Prostate gland (tissue), 2 donors: ENCODE measurements around the gene TBC1D22A. TPM values are rescaled to one million over a fixed set of nuclear protein-coding genes. Genes with fewer than 3 reads are reported as not detected.

ENCODE experiments used
- DNase-seq: peaks from one replicate; pipeline ENCODE4 v3.0.0-alpha.2; 2019; ENCODE audit warnings: low spot score
- H3K27ac ChIP-seq, 2 donors: fragments of 200-600 bp; sonication (generic); 2 replicates each; pipeline ENCODE4 v1.5.1; 2017 to 2019
- H3K27me3 ChIP-seq: fragments of 200-600 bp; sonication (generic); replicated peaks from 2 replicates; pipeline ENCODE4 v1.5.1; 2019; ENCODE audit not compliant: insufficient read depth
- H3K36me3 ChIP-seq, 2 donors: fragments of 200-600 bp; sonication (generic); 1 replicate in 1 of 2; 2 replicates in 1 of 2; pipeline versions ENCODE4 v1.5.1 to v1.8.1; 2017 to 2019
- H3K4me1 ChIP-seq: fragments of 200-600 bp; sonication (generic); replicated peaks from 2 replicates; pipeline ENCODE4 v1.5.1; 2019
- H3K4me3 ChIP-seq, 2 donors: fragments of 200-600 bp; sonication (generic); 2 replicates each; pipeline ENCODE4 v1.5.1; 2017 to 2019
- H3K9me3 ChIP-seq: fragments of 200-600 bp; sonication (generic); 2 replicates; pipeline ENCODE4 v1.5.1; 2017
- CTCF ChIP-seq, 4 experiments: fragments of 200-600 bp in 2 of 4; fragments of 450-650 bp in 2 of 4; sonication (generic) in 2 of 4; IDR thresholded peaks; 1 replicate in 3 of 4; 2 replicates in 1 of 4; pipeline ENCODE4 v1.5.1; 2016 to 2019; ENCODE audit warnings: antibody characterized with exemption in 4 of 4, mild to moderate bottlenecking in 2 of 4, moderate library complexity in 2 of 4
- POLR2A ChIP-seq: fragments of 450-650 bp; IDR thresholded peaks from one replicate; pipeline ENCODE4 v1.6.1; 2016; ENCODE audit warnings: antibody characterized with exemption, mild to moderate bottlenecking
- POLR2AphosphoS5 ChIP-seq: sonication (generic); formaldehyde crosslinking; IDR thresholded peaks from one replicate; pipeline ENCODE4 v1.6.1; 2017; ENCODE audit warnings: antibody characterized with exemption
- WGBS: methylation state at CpG from one replicate; pipeline ENCODE4 v1.1.5; 2018; 5-methylcytosine and 5-hydroxymethylcytosine counted together
- intact Hi-C: fragments of 100-400 bp; cut with DNase I; formaldehyde crosslinking; loops from one replicate; pipeline ENCODE4 v1.14.2; 2022
- total RNA-seq, 2 donors: library from RNA; depleted of rRNA; stranded (reverse); fragments of >200 nt; gene quantifications; one replicate each; pipeline ENCODE4 v1.1.0, GENCODE V29; 2016

The TBC1D22A gene
- total RNA-seq, 2 donors from 2014 or later = 16.0 to 30.7 TPM

- Histone ChIP-seq H3K4me1 (no peaks in the 10 kb centered on the region), H3K4me3 (no peak overlapping the region), H3K27ac (no peak overlapping the region), H3K27me3 (no peaks in the 10 kb centered on the region), H3K36me3 (no peaks in the 10 kb centered on the region), H3K9me3 (no peaks in the 10 kb centered on the region)
- TF ChIP-seq POLR2A (no peak), POLR2AphosphoS5 (no peak)
- no peak for DNase-seq
- intact Hi-C loops = no loop called here
- 91% methylated on average over 5 of the region's 5 CpGs for WGBS
Observed at GRCh38 chr22:47196166-47196849, 433.9 kb downstream of the TBC1D22A start.

- Histone ChIP-seq H3K4me3 (no peak overlapping the region), H3K27me3 (no peaks in the 10 kb centered on the region), H3K4me1 (no peaks in the 10 kb centered on the region), H3K36me3 (no peaks in the 10 kb centered on the region), H3K27ac (no peak overlapping the region), H3K9me3 (no peaks in the 10 kb centered on the region)
- no peak for DNase-seq
- no peak for TF ChIP-seq POLR2AphosphoS5
- no peak for TF ChIP-seq CTCF (IDR thresholded peaks at IDR 0.05)
- no peak for TF ChIP-seq POLR2A
- intact Hi-C loops = no loop called here
- WGBS = 55% methylated on average over 24 of the region's 27 CpGs
Observed at GRCh38 chr22:47196881-47197772, 434.7 kb downstream of the TBC1D22A start.

GRCh38 chr22:47197773-47198500 lies 435.5 kb downstream of the TBC1D22A start:
- WGBS = 75% methylated on average over 25 of the region's 25 CpGs
- H3K27me3 ChIP-seq = no peaks in the 10 kb centered on the region
- DNase-seq = no peak

GRCh38 chr22:47198801-47199251 lies 436.4 kb downstream of the TBC1D22A start:
- no peak for TF ChIP-seq CTCF (IDR thresholded peaks at IDR 0.05)
- no peak for TF ChIP-seq POLR2A
- no peak for TF ChIP-seq POLR2AphosphoS5
- 94% methylated on average over 19 of the region's 19 CpGs for WGBS
- Histone ChIP-seq H3K4me1 (no peaks in the 10 kb centered on the region), H3K27ac (no peak overlapping the region), H3K36me3 (no peaks in the 10 kb centered on the region), H3K27me3 (no peaks in the 10 kb centered on the region), H3K4me3 (no peak overlapping the region), H3K9me3 (no peaks in the 10 kb centered on the region)
- no peak for DNase-seq
- intact Hi-C loops = no loop called here

More at GRCh38 chr22:47197773-47198500, 435.5 kb downstream of the TBC1D22A start:
- intact Hi-C loops = no loop called here
- Histone ChIP-seq H3K4me3 (no peak overlapping the region), H3K36me3 (no peaks in the 10 kb centered on the region), H3K9me3 (no peaks in the 10 kb centered on the region), H3K27ac (no peak overlapping the region), H3K4me1 (no peaks in the 10 kb centered on the region)
- TF ChIP-seq POLR2AphosphoS5 = no peak
- no peak for TF ChIP-seq CTCF (IDR thresholded peaks at IDR 0.05)
- no peak for TF ChIP-seq POLR2A
